H1 (cell line): ENCODE measurements around the gene MACROD2. TPM values are rescaled to one million over a fixed set of nuclear protein-coding genes. Genes with fewer than 3 reads are reported as not detected.

Experiments used
- E2F6 ChIP-seq: IDR thresholded peaks from 2 replicates; pipeline ENCODE4 v1.6.1; 2012; ENCODE audit warnings: inconsistent platforms
- EP300 ChIP-seq, 2 experiments: IDR thresholded peaks; 1 replicate in 1 of 2; 2 replicates in 1 of 2; pipeline ENCODE4 v1.6.1; 2011 to 2012; ENCODE audit warnings: low read depth in 2 of 2, low read length in 2 of 2, mild to moderate bottlenecking in 2 of 2, borderline replicate concordance in 1 of 2, inconsistent platforms in 1 of 2, moderate library complexity in 1 of 2
- POU5F1 ChIP-seq: IDR thresholded peaks from 2 replicates; pipeline ENCODE4 v1.6.1; 2011; ENCODE audit warnings: low read depth, mild to moderate bottlenecking, low read length, moderate library complexity
- polyA plus RNA-seq, 7 experiments: library from polyadenylated mRNA; depleted of rRNA in 3 of 7; stranded (reverse) in 5 of 7; unstranded in 2 of 7; fragments of >200 nt in 5 of 7; fragments of 200-250 nt in 2 of 7; gene quantifications; 1 replicate in 5 of 7; 2 replicates in 1 of 7; 4 replicates in 1 of 7; pipeline versions ENCODE4 v1.2.1 to v1.2.3, GENCODE V29; 2011 to 2013; ENCODE audit warnings: missing spikeins in 2 of 7, mixed read lengths in 2 of 7
- total RNA-seq: library from RNA; stranded (reverse); fragmentation: NEBNext Ultra II Directional; extraction: Animal tissue kit (Norgen Biotek cat#: 25700); gene quantifications from 2 replicates; pipeline ENCODE4 v1.2.1, GENCODE V29; 2021

The MACROD2 gene
- total and polyA plus RNA-seq, 2 of the 8 experiments (the other 6 are each of a cell fraction or from before 2014, with no cell fraction given), result 0.70 to 3.9 TPM

GRCh38 chr20:15637950-15638754, 1642.8 kb downstream of the MACROD2 start (continued):
- TF ChIP-seq EP300 (IDR thresholded peaks at IDR 0.05; ENCODE audit: borderline replicate concordance in 1 of 2, low read depth in 2 of 2, low read length in 2 of 2) (peak in 1 of 2 experiments; percentile 77; a peak in 1 of 3 replicates), E2F6 (no peak), POU5F1 (no peak)
- TF ChIP-seq, all 59 proteins: peak for 8
